Measurements from ENCODE around the gene USP44. TPM values are rescaled to one million over a fixed set of nuclear protein-coding genes. Genes with fewer than 3 reads are reported as not detected.

USP44 gene
- total RNA-seq, 1 donor from 2014 or later: 0.73 TPM

DNA sequence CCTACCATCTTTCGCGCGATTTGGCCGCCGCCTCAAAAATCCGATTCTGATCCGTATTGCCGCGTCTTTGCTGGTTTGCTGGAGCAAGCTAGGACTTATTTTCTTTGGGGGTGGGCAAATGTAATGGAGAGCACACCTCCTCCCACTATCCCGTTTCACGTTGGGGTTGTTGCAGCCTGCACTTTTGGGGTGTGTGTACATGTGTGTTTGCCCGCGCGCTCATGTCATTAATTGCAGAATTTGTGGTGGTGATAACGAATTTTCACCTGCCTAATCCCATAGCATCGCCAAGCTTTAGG is 76.7 kb downstream of the USP44 start:
- intact Hi-C loops (cut with DNase I): loop anchor here (5.0 kb wide), 1 partner anchor 87 kb away; no protein-coding TSS in a partner anchor
- ATAC-seq (ENCODE audit: poor library complexity) (no peak), DNase-seq (no peak)

DNA sequence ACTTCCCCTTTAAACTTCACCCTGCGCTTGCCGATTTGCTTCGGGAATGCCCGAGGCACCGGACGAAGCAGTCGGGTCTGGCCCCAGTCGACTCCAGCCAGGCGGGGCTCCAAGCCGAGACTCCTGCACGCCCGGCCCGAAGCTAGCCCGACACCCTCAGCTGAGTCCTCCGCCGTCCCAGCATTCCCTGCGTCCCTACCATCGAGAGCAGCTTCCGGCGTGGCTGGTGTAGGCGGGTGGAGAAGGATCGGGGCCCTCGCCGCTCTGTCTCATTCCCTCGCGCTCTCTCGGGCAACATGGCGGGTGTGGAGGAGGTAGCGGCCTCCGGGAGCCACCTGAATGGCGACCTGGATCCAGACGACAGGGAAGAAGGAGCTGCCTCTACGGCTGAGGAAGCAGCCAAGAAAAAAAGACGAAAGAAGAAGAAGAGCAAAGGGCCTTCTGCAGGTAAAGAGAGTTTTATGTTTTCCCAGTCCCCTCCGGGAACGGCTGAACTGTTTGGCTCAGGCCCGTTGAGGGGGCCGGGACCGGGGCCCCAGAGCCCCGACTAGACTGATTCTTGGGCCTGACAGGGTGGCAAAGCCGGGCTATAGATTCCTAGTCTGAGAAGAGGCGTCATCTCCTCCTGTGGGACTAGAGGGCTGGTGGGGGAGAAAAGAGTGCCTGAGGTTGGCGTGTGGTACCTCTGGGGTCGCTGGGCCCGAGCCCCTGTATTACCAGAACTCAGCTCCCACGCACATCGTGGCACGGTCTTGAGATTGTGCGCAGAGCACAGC is 77.2 kb downstream of the USP44 start, which contains the start of gene METAP2:
Gene METAP2, plus strand, starts transcription at position 269 of the 776 bp plus-strand sequence. Its CDS starts 28 bp downstream, at position 297.
- ATAC-seq (ENCODE audit: poor library complexity): peak; percentile 99
- intact Hi-C loops (cut with DNase I): loop anchor here (5.0 kb wide), 1 partner anchor 87 kb away; no protein-coding TSS in a partner anchor
- DNase-seq: peak; percentile 98

DNA sequence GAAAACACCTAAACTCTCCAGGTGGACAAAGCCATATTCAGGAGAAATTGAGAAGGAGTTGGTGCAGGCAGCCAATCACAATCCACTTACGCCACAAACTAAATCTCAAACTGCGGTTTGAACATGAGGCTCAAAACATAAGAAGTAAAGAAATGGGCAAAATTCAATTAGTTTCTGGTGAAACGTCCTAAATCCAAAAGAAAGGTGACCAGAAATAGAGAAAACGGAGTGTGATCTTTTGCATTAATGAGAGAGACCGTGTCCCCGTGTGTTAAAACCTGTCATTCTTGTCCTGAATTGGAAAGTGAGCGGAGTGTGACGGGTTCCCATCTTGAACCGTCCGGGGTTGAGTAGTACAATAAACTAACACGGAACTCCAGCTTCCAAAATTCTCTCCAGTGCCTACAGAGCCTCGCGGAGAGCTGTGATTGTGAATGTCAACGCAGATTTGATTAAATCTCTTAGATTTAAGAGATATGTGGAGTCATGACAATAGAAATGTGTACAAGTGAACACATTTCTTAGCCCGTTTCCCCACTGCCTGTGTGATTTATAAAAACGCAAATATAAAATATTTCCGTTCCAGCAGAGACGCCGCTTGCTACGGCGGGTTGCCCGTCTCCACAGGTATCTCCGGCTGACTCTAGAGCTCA is 77.9 kb downstream of the USP44 start:
- DNase-seq (no peak), ATAC-seq (ENCODE audit: poor library complexity) (peak; percentile 82)
- intact Hi-C loops (cut with DNase I): loop anchor here (5.0 kb wide), 1 partner anchor 86 kb away; no protein-coding TSS in a partner anchor

DNA sequence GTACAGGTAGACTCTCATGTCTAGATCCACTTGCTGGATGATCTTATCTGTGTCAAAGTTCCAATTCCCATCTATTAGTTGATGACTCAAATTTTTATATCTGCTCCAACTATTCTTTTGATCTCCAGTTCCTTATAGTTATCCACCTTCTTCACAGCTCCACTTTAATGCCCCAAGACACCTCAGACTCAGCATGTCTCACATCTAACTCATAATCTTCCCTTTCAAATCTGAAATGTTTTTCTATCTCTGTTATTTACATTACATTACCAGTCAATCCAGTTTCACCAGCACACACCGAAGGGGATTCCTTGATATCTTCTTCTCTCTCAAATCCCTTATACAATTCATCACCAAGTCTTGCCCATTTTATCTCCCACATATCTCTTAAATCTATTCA is 81.0 kb downstream of the USP44 start:
- DNase-seq (no peak), ATAC-seq (ENCODE audit: poor library complexity) (no peak)
- intact Hi-C loops (cut with DNase I): loop anchor here (5.0 kb wide), 1 partner anchor 83 kb away; no protein-coding TSS in a partner anchor

Other genes starting within 250 kb of the USP44 start
- 51.4 TPM for gene METAP2, start 77.3 kb downstream of the USP44 start, total RNA-seq
- gene NTN4, start 239.3 kb upstream of the USP44 start, total RNA-seq: 81.5 TPM

Data from Right ventricle myocardium superior (tissue), 1 donor.